Sigmoid colon (tissue), 7 donors: ENCODE measurements around the gene ACTL8. TPM values are rescaled to one million over a fixed set of nuclear protein-coding genes. Genes with fewer than 3 reads are reported as not detected.

Experiments used
- DNase-seq: peaks from one replicate; pipeline ENCODE4 v3.0.0-alpha.2; 2019
- H3K27ac ChIP-seq, 4 donors: fragments of 200-600 bp; sonication (generic); one replicate each; pipeline ENCODE4 v1.5.1; 2016 to 2019; ENCODE audit warnings: mild to moderate bottlenecking in 1 of 4
- H3K27me3 ChIP-seq, 3 donors: fragments of 200-600 bp; sonication (generic); one replicate each; pipeline ENCODE4 v1.5.1; 2019; ENCODE audit warnings: mild to moderate bottlenecking in 1 of 3
- H3K36me3 ChIP-seq, 4 donors: fragments of 200-600 bp; sonication (generic); one replicate each; pipeline ENCODE4 v1.5.1; 2016 to 2019
- H3K4me1 ChIP-seq, 4 donors: fragments of 200-600 bp; sonication (generic); one replicate each; pipeline ENCODE4 v1.5.1; 2017 to 2019
- H3K4me3 ChIP-seq, 4 donors: fragments of 200-600 bp; sonication (generic); one replicate each; pipeline ENCODE4 v1.5.1; 2017 to 2019; ENCODE audit warnings: mild to moderate bottlenecking in 2 of 4, moderate library complexity in 1 of 4
- H3K9me3 ChIP-seq, 4 donors: fragments of 200-600 bp in 3 of 4; sonication (generic) in 3 of 4; one replicate each; pipeline versions ENCODE4 v1.5.1 to v1.6.1; 2013 to 2019
- EP300 ChIP-seq, 4 donors: sonication (generic); formaldehyde crosslinking; IDR thresholded peaks; one replicate each; pipeline ENCODE4 v1.6.1; 2017; ENCODE audit warnings: antibody characterized with exemption in 4 of 4
- POLR2A ChIP-seq, 2 donors: fragments of 450-650 bp; IDR thresholded peaks; one replicate each; pipeline ENCODE4 v1.6.1; 2016; ENCODE audit warnings: antibody characterized with exemption in 2 of 2, mild to moderate bottlenecking in 2 of 2, moderate library complexity in 2 of 2
- POLR2AphosphoS5 ChIP-seq, 4 donors: sonication (generic); formaldehyde crosslinking; IDR thresholded peaks; one replicate each; pipeline ENCODE4 v1.6.1; 2017; ENCODE audit warnings: antibody characterized with exemption in 4 of 4
- WGBS, 2 donors: extraction: QIAGEN DNeasy Blood & Tissue Kit; methylation state at CpG; one replicate each; pipeline ENCODE4 v1.1.7; 2013; 5-methylcytosine and 5-hydroxymethylcytosine counted together
- intact Hi-C: fragments of 100-400 bp; cut with DNase I; formaldehyde crosslinking; loops from one replicate; pipeline ENCODE4 v1.15.1; 2023
- polyA plus RNA-seq, 3 donors: library from polyadenylated mRNA; stranded (reverse); fragments of 200-250 nt; gene quantifications; one replicate each; pipeline ENCODE4 v1.2.3, GENCODE V29; 2013
- total RNA-seq, 4 donors: library from RNA; depleted of rRNA; stranded (reverse); fragments of >200 nt; gene quantifications; one replicate each; pipeline ENCODE4 v1.1.0, GENCODE V29; 2016
- TF ChIP-seq, protein P1 (sequence below), 4 experiments: fragments of 450-650 bp in 3 of 4; fragments of 200-600 bp in 1 of 4; IDR thresholded peaks; one replicate each; pipeline ENCODE4 v1.5.1; 2016 to 2019; ENCODE audit warnings: antibody characterized with exemption in 4 of 4, mild to moderate bottlenecking in 3 of 4, moderate library complexity in 2 of 4
- donor health status: healthy with polysubstance abuse.
- donor health status: Bipolar disorder and iron deficiency.
- donor health status: healthy.

The ACTL8 gene
- total and polyA plus RNA-seq, 7 donors: 0.63 TPM; not detected in 6

DNA sequence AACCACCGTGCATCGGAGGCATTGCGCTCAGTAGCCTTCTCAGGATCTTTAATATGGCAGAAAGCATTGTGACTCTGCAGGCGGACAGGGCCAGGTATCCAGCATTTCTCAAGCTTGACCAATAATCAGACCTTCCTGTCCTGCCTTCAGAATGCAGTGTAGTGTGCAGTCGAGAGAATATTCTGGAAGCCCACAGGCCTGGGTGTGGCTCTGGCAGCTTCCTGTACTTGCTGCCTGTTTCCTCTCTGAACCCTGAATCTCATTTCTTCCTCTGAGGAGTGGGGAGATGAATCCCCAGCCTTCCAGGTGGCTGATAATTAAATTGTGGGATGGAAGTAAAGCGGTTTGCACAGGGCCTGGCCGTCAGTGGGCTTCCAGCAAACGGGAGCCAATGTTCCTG, 42.3 kb downstream of the ACTL8 start:
- intact Hi-C loops: no loop called here
- WGBS, 2 donors: 78 to 87% methylated on average over 8 of the region's 8 CpGs

DNA sequence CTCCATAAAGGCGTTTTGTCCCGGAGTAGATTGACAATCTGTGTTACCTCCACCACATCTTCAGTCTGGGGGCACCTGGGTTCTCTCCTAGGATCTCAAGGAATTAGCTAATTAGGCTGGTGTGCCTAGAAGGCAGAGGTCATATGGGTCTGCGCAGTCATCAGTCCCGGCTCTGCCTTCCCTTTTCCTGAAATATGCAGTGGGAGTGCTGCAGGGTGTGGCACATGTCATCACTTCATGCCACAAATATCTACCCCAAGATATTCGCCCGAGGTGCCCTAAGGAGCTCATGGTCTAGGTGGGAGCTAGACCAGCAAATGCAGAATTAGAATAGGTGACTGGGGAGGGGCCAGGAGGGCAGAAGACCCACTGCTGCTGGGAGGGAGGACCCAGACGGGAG, 42.9 kb downstream of the ACTL8 start:
- no peak for DNase-seq
- H3K4me1 ChIP-seq: peaks cover 0 to 14% (median 11%) of the 10 kb centered on the region in 4 donors
- H3K27ac ChIP-seq: no peak overlapping the region
- intact Hi-C loops: no loop called here
- 71 to 85% methylated on average over 7 of the region's 7 CpGs for WGBS, 2 donors
- TF ChIP-seq POLR2A (IDR thresholded peaks at IDR 0.05) (no peak), EP300 (IDR thresholded peaks at IDR 0.05) (no peak), POLR2AphosphoS5 (IDR thresholded peaks at IDR 0.05) (no peak)
- TF ChIP-seq, protein P1, sequence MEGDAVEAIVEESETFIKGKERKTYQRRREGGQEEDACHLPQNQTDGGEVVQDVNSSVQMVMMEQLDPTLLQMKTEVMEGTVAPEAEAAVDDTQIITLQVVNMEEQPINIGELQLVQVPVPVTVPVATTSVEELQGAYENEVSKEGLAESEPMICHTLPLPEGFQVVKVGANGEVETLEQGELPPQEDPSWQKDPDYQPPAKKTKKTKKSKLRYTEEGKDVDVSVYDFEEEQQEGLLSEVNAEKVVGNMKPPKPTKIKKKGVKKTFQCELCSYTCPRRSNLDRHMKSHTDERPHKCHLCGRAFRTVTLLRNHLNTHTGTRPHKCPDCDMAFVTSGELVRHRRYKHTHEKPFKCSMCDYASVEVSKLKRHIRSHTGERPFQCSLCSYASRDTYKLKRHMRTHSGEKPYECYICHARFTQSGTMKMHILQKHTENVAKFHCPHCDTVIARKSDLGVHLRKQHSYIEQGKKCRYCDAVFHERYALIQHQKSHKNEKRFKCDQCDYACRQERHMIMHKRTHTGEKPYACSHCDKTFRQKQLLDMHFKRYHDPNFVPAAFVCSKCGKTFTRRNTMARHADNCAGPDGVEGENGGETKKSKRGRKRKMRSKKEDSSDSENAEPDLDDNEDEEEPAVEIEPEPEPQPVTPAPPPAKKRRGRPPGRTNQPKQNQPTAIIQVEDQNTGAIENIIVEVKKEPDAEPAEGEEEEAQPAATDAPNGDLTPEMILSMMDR (IDR thresholded peaks at IDR 0.05): no peak
- H3K9me3 ChIP-seq: no peaks in the 10 kb centered on the region
- H3K4me3 ChIP-seq: no peak overlapping the region
- no peaks in the 10 kb centered on the region for H3K36me3 ChIP-seq
- H3K27me3 ChIP-seq: peaks cover 0 to 25% (median 0%) of the 10 kb centered on the region in 3 donors

More for the DNA sequence above, 42.3 kb downstream of the ACTL8 start:
- Histone ChIP-seq H3K4me3 (no peak overlapping the region), H3K27me3 (peaks cover 0 to 25% (median 0%) of the 10 kb centered on the region in 3 donors), H3K27ac (no peak overlapping the region), H3K36me3 (no peaks in the 10 kb centered on the region), H3K4me1 (peaks cover 0 to 14% (median 11%) of the 10 kb centered on the region in 4 donors), H3K9me3 (no peaks in the 10 kb centered on the region)
- TF ChIP-seq, protein P1 (IDR thresholded peaks at IDR 0.05): no peak
- TF ChIP-seq POLR2AphosphoS5 (IDR thresholded peaks at IDR 0.05) (no peak), EP300 (IDR thresholded peaks at IDR 0.05) (no peak), POLR2A (IDR thresholded peaks at IDR 0.05) (no peak)
- no peak for DNase-seq

DNA sequence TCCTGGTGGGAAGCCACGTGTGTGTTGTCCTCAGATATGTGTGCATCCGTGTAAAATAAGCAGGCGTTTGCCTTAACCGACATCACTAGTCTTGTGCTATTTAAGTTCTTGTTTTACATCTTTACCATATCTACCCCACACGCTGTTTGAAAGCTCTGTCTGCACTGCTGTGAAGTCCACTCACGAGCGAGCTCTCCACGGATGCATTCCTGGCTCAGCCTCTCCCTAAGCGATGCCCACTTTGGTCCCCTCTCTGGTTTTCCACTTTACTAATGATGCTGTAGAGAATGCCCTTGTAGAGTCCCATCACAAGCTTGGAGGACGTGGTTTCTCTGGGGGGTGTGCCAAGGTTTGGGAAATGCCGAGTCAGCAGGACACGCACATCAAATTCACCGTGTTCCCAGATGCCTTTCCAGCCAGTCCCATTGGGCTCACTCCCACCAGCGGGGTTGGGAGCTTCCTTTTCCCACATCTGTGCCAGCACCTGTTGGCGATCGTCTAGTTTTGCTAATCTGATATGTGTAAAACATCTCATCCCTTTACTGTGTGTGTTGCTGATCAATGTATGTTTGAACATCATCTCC, 43.8 kb downstream of the ACTL8 start:
- 86 to 89% methylated on average over 16 of the region's 16 CpGs for WGBS, 2 donors
- Histone ChIP-seq H3K9me3 (no peaks in the 10 kb centered on the region), H3K27ac (no peak overlapping the region), H3K4me1 (peaks cover 0 to 14% (median 11%) of the 10 kb centered on the region in 4 donors), H3K4me3 (no peak overlapping the region), H3K36me3 (no peaks in the 10 kb centered on the region), H3K27me3 (peaks cover 0 to 25% (median 0%) of the 10 kb centered on the region in 3 donors)
- TF ChIP-seq EP300 (IDR thresholded peaks at IDR 0.05) (no peak), POLR2AphosphoS5 (IDR thresholded peaks at IDR 0.05) (no peak), POLR2A (IDR thresholded peaks at IDR 0.05) (no peak)
- TF ChIP-seq, protein P1 (IDR thresholded peaks at IDR 0.05): no peak
- DNase-seq: no peak
- intact Hi-C loops: no loop called here

DNA sequence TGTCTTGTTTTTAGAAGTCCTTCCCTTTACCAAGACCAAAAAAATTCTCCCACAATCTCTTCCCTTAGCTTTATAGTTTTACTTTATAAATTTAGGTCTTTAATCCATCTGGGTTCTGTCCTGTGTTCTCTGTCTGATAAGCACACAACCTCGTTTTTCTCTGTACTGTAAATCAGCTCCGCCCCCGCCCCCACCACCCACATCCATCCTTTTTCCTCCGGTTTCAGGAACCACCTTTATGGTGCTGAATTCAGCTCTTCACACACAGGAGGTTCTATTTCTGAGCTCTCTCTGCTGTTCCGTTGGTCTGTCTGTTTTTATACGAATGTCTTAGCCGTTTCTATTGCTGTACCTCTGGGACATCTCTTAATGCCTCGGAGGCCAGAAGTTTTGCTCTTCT, 44.5 kb downstream of the ACTL8 start:
- H3K27me3 ChIP-seq: peaks cover 0 to 25% (median 3%) of the 10 kb centered on the region in 3 donors
- 49 to 67% methylated on average over 8 of the region's 8 CpGs for WGBS, 2 donors
- H3K36me3 ChIP-seq: no peaks in the 10 kb centered on the region
- TF ChIP-seq POLR2AphosphoS5 (IDR thresholded peaks at IDR 0.05): no peak
- no peak for TF ChIP-seq POLR2A (IDR thresholded peaks at IDR 0.05)
- no peak for TF ChIP-seq EP300 (IDR thresholded peaks at IDR 0.05)
- TF ChIP-seq, protein P1 (IDR thresholded peaks at IDR 0.05): no peak
- intact Hi-C loops: no loop called here
- DNase-seq: no peak
- H3K4me1 ChIP-seq: peaks cover 0 to 14% (median 11%) of the 10 kb centered on the region in 4 donors
- H3K9me3 ChIP-seq: no peaks in the 10 kb centered on the region
- no peak overlapping the region for H3K27ac ChIP-seq
- H3K4me3 ChIP-seq: no peak overlapping the region

DNA sequence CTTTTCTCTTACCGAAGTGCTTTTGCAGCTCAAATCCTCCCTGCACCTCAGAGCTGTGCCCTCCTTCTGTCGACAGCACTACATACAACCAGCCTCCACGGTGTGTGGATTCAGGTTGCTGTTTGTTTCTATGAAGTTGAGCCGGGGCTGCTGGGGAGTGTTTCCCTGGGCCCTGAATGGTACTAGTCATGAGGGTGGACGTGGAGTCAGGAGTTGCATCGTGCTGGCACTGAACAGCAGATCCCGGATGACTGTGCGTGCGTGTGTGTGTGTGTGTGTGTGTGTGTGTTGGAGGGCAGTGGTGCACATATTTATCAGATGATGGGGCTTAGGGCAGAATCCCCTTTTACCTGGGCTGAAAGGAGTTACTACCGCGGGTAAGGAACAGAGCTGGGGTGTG, 47.0 kb downstream of the ACTL8 start:
- Histone ChIP-seq H3K4me3 (no peak overlapping the region), H3K4me1 (no peaks in the 10 kb centered on the region), H3K9me3 (no peaks in the 10 kb centered on the region), H3K27ac (no peak overlapping the region), H3K27me3 (peaks cover 0 to 27% (median 3%) of the 10 kb centered on the region in 3 donors), H3K36me3 (no peaks in the 10 kb centered on the region)
- TF ChIP-seq EP300 (IDR thresholded peaks at IDR 0.05): no peak
- TF ChIP-seq POLR2AphosphoS5 (IDR thresholded peaks at IDR 0.05): no peak
- no peak for TF ChIP-seq POLR2A (IDR thresholded peaks at IDR 0.05)
- TF ChIP-seq, protein P1 (IDR thresholded peaks at IDR 0.05): no peak
- intact Hi-C loops: no loop called here
- no peak for DNase-seq
- WGBS, 2 donors: 80 to 85% methylated on average over 11 of the region's 11 CpGs
